Liver (tissue), 3 donors: ENCODE results near the gene HRH2.

ENCODE experiments used
- EGR1 ChIP-seq, 2 donors: IDR thresholded peaks; 2 replicates each; pipeline ENCODE4 v1.6.1; 2016 to 2018; ENCODE audit warnings: antibody characterized with exemption in 2 of 2, low read depth in 2 of 2
- SP1 ChIP-seq: IDR thresholded peaks from 2 replicates; pipeline ENCODE4 v1.6.1; 2018; ENCODE audit warnings: antibody characterized with exemption, mild to moderate bottlenecking
- TAF1 ChIP-seq: conservative IDR thresholded peaks from 2 replicates; pipeline ENCODE4 v1.6.1; 2016; ENCODE audit warnings: antibody characterized with exemption, mild to moderate bottlenecking
- TF ChIP-seq, protein P1 (sequence below): IDR thresholded peaks from 2 replicates; pipeline ENCODE4 v1.6.1; 2016; ENCODE audit warnings: antibody characterized with exemption
- TF ChIP-seq, protein P2 (sequence below): fragments of 150-350 bp; IDR thresholded peaks from 2 replicates; pipeline ENCODE4 v1.5.1; 2017; ENCODE audit warnings: improper control_type of control experiment, low read depth, low read length; ENCODE audit not compliant: missing input control
- TF ChIP-seq, protein P3 (sequence below): IDR thresholded peaks from 2 replicates; pipeline ENCODE4 v1.6.1; 2016; ENCODE audit warnings: antibody characterized with exemption, mild to moderate bottlenecking
- donor health status: healthy.
- donor health status: healthy.

DNA sequence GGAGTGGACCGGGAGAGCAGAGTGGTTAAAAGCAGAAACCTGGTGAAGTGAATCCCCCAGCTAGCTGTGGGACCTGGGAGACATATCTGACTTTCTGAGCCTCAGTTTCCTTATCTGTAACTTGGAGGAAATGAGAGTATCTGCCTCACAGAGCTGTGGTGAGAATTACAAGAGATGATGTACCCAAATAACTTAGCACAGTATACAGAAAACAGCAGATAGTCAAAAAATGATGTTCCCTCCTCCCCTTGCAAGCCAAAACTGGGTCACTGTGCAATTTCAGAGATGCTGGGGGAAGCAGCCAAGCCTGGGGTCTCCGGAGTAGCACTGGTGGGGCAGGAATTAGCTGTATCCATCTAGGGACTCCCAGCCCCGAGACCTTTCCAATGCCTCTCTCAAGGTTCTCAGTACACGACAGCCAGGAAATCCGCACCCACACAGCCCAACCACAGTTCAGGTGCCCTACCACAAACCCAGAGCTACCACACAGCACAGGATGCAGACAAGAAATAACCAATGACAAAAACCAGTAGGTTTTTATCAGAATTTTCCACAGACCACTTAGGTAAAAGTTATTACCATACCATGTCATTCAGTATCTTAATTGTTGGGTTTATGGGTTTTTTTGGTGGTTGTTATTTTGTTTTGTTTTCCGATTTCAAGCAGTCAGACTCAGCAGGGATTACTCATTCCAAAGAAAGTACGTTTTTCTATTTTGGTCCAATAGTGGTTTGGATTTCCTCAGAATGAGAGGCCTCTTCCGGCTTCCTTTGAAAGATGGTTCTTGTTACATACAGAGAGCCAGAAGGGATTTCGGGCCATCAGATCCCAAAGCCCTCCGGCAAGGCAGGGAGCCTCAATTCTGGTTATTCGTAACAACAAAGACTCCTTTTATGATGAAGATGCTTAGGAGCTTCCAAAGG is 4.9 kb upstream of the HRH2 start:
- TF ChIP-seq TAF1 (no peak), SP1 (no peak), EGR1 (IDR thresholded peaks at IDR 0.05; ENCODE audit: low read depth in 2 of 2) (no peak)
- TF ChIP-seq, protein P1, sequence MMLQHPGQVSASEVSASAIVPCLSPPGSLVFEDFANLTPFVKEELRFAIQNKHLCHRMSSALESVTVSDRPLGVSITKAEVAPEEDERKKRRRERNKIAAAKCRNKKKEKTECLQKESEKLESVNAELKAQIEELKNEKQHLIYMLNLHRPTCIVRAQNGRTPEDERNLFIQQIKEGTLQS = no peak
- TF ChIP-seq, protein P2, sequence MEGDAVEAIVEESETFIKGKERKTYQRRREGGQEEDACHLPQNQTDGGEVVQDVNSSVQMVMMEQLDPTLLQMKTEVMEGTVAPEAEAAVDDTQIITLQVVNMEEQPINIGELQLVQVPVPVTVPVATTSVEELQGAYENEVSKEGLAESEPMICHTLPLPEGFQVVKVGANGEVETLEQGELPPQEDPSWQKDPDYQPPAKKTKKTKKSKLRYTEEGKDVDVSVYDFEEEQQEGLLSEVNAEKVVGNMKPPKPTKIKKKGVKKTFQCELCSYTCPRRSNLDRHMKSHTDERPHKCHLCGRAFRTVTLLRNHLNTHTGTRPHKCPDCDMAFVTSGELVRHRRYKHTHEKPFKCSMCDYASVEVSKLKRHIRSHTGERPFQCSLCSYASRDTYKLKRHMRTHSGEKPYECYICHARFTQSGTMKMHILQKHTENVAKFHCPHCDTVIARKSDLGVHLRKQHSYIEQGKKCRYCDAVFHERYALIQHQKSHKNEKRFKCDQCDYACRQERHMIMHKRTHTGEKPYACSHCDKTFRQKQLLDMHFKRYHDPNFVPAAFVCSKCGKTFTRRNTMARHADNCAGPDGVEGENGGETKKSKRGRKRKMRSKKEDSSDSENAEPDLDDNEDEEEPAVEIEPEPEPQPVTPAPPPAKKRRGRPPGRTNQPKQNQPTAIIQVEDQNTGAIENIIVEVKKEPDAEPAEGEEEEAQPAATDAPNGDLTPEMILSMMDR = no peak
- TF ChIP-seq, protein P3, sequence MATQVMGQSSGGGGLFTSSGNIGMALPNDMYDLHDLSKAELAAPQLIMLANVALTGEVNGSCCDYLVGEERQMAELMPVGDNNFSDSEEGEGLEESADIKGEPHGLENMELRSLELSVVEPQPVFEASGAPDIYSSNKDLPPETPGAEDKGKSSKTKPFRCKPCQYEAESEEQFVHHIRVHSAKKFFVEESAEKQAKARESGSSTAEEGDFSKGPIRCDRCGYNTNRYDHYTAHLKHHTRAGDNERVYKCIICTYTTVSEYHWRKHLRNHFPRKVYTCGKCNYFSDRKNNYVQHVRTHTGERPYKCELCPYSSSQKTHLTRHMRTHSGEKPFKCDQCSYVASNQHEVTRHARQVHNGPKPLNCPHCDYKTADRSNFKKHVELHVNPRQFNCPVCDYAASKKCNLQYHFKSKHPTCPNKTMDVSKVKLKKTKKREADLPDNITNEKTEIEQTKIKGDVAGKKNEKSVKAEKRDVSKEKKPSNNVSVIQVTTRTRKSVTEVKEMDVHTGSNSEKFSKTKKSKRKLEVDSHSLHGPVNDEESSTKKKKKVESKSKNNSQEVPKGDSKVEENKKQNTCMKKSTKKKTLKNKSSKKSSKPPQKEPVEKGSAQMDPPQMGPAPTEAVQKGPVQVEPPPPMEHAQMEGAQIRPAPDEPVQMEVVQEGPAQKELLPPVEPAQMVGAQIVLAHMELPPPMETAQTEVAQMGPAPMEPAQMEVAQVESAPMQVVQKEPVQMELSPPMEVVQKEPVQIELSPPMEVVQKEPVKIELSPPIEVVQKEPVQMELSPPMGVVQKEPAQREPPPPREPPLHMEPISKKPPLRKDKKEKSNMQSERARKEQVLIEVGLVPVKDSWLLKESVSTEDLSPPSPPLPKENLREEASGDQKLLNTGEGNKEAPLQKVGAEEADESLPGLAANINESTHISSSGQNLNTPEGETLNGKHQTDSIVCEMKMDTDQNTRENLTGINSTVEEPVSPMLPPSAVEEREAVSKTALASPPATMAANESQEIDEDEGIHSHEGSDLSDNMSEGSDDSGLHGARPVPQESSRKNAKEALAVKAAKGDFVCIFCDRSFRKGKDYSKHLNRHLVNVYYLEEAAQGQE = no peak
